K562 (cell line): ENCODE data around the gene MBNL2. TPM values are rescaled to one million over a fixed set of nuclear protein-coding genes. Genes with fewer than 3 reads are reported as not detected.

Experiments used
- ATAC-seq: fragments of 200-7000 bp; cut with Tn5 transposase; 3 replicates; pipeline ENCODE4 v1.9.1; 2020; ENCODE audit warnings: moderate library complexity
- BruUV-seq: library from RNA; stranded (reverse); fragments of 400-500 nt; replicated peaks from 2 replicates; lab custom pipeline; 2021; lab: Mats Ljungman, UMichigan
- CTCF ChIA-PET: fragments of 300-600 bp; formaldehyde crosslinking; extraction: SDS; loops from one replicate; lab custom pipeline; 2021; ENCODE audit warnings: low intra/inter-chr PET ratio; lab: Yijun Ruan, JAX
- POLR2A ChIA-PET: fragments of 300-600, 350-650 bp; sonication (Branson Sonifier 250); formaldehyde crosslinking; extraction: SDS; loops from one replicate; lab custom pipeline; 2021; ENCODE audit warnings: antibody characterized with exemption, inconsistent platforms; lab: Yijun Ruan, JAX
- DNase-seq, 4 experiments: peaks; one replicate each; pipeline versions ENCODE4 v3.0.0 to v3.0.0-alpha.2; 2011 to 2018; ENCODE audit warnings: low spot score in 3 of 4, mixed read lengths in 3 of 4; ENCODE audit errors: extremely low read depth in 1 of 4
- FAIRE-seq: peaks from 2 replicates; lab custom pipeline; 2011; peaks lifted over from hg19 to GRCh38; lab: Jason Lieb, UNC
- H2AFZ ChIP-seq: 2 replicates; pipeline ENCODE4 v1.6.0; 2011; ENCODE audit warnings: low read depth, low read length, control low read depth, inconsistent platforms
- H3K27ac ChIP-seq: fragments of 200-600 bp; 3 replicates; pipeline ENCODE4 v1.8.0; 2011; ENCODE audit warnings: low read depth, mild to moderate bottlenecking, control low read depth, inconsistent platforms, low read length, moderate library complexity, mixed read lengths; ENCODE audit errors: extremely low read depth
- H3K27me3 ChIP-seq, 2 experiments: fragments of 300-600 bp in 1 of 2; 2 replicates in 1 of 2; 3 replicates in 1 of 2; pipeline versions ENCODE4 v1.6.0 to v1.8.0; 2011; ENCODE audit warnings: inconsistent platforms in 2 of 2, low read length in 2 of 2, mild to moderate bottlenecking in 1 of 2, mixed read lengths in 1 of 2, moderate library complexity in 1 of 2; ENCODE audit not compliant: control insufficient read depth in 2 of 2, insufficient read depth in 2 of 2
- H3K36me3 ChIP-seq: fragments of 300-600 bp; 3 replicates; pipeline ENCODE4 v1.8.0; 2011; ENCODE audit warnings: mild to moderate bottlenecking, low read length, inconsistent platforms; ENCODE audit not compliant: control insufficient read depth, insufficient read depth
- H3K4me1 ChIP-seq, 2 experiments: fragments of 200-600 bp in 1 of 2; replicated peaks in 1 of 2; 2 replicates in 1 of 2; 3 replicates in 1 of 2; pipeline versions ENCODE4 v1.5.1 to v1.8.0; 2011; ENCODE audit warnings: inconsistent platforms in 2 of 2, low read length in 2 of 2, mild to moderate bottlenecking in 1 of 2, mixed read lengths in 1 of 2, moderate library complexity in 1 of 2; ENCODE audit not compliant: control insufficient read depth in 2 of 2, insufficient read depth in 2 of 2
- H3K4me2 ChIP-seq: 2 replicates; pipeline ENCODE4 v1.6.1; 2011; ENCODE audit warnings: low read length, control low read depth, inconsistent platforms, mixed read lengths; ENCODE audit not compliant: insufficient read depth
- H3K4me3 ChIP-seq: fragments of 200-600 bp; sonication (generic), shearing (Covaris generic); 2 replicates; pipeline ENCODE4 v1.5.1; 2016; ENCODE audit warnings: control low read depth, inconsistent platforms
- H3K79me2 ChIP-seq: fragments of 200-600 bp; 3 replicates; pipeline ENCODE4 v1.8.0; 2011; ENCODE audit warnings: low read length, inconsistent platforms; ENCODE audit not compliant: control insufficient read depth, insufficient read depth
- H3K9ac ChIP-seq, 2 experiments: 2 replicates each; pipeline versions ENCODE4 v1.6.0 to v1.6.1; 2011; ENCODE audit warnings: low read depth in 2 of 2, low read length in 2 of 2, control low read depth in 1 of 2, inconsistent platforms in 1 of 2, mild to moderate bottlenecking in 1 of 2, mixed read lengths in 1 of 2; ENCODE audit not compliant: insufficient read depth in 1 of 2
- H3K9me1 ChIP-seq: one replicate; pipeline ENCODE4 v1.6.0; 2011; ENCODE audit warnings: inconsistent platforms, mild to moderate bottlenecking, low read length, moderate library complexity; ENCODE audit not compliant: control insufficient read depth, insufficient read depth
- H3K9me3 ChIP-seq: replicated peaks from 2 replicates; pipeline ENCODE4 v1.5.1; 2011; ENCODE audit warnings: low read depth, low read length, inconsistent platforms; ENCODE audit not compliant: control insufficient read depth, insufficient read depth
- H4K20me1 ChIP-seq: replicated peaks from 2 replicates; pipeline ENCODE4 v1.6.1; 2011; ENCODE audit warnings: low read length, inconsistent platforms, mixed read lengths; ENCODE audit not compliant: control insufficient read depth, insufficient read depth
- CEBPB ChIP-seq: fragments of 450-650 bp; IDR thresholded peaks from 2 replicates; pipeline ENCODE4 v1.6.1; 2016; ENCODE audit warnings: missing genetic modification characterization, missing compliant biosample characterization
- ETV6 ChIP-seq, 3 experiments: fragments of 150-350 bp in 1 of 3; sonication (generic) in 1 of 3; formaldehyde crosslinking in 1 of 3; IDR thresholded peaks; 2 replicates each; pipeline versions ENCODE4 v1.6.1 to v1.8.0; 2014 to 2022; ENCODE audit warnings: borderline replicate concordance in 2 of 3, low read depth in 2 of 3, antibody characterized with exemption in 1 of 3, low read length in 1 of 3, mild to moderate bottlenecking in 1 of 3, missing genetic modification reagents in 1 of 3
- FIP1L1 ChIP-seq: fragments of 200-400 bp; formaldehyde crosslinking; IDR thresholded peaks from 2 replicates; pipeline ENCODE4 v1.6.1; 2018; ENCODE audit warnings: mild to moderate bottlenecking, low read depth, low read length; ENCODE audit not compliant: poor library complexity, severe bottlenecking
- JUN ChIP-seq, 2 experiments: sonication (generic) in 1 of 2; formaldehyde crosslinking in 1 of 2; IDR thresholded peaks; 2 replicates each; pipeline versions ENCODE4 v1.6.1 to v1.8.0; 2012 to 2022; ENCODE audit warnings: borderline replicate concordance in 2 of 2, mild to moderate bottlenecking in 2 of 2, improper control_type of control experiment in 1 of 2, low read depth in 1 of 2, low read length in 1 of 2, missing genetic modification reagents in 1 of 2
- SMAD1 ChIP-seq: fragments of 150-350 bp; IDR thresholded peaks from 2 replicates; pipeline ENCODE4 v1.6.1; 2014; ENCODE audit warnings: low read length, low read depth; ENCODE audit not compliant: partially characterized antibody
- SMAD4 ChIP-seq: fragments of 250-450 bp; sonication (Bioruptor Pico); conservative IDR thresholded peaks from 2 replicates; pipeline ENCODE4 v1.8.0; 2021; ENCODE audit warnings: inconsistent platforms, mild to moderate bottlenecking, moderate library complexity
- SMC3 ChIP-seq: conservative IDR thresholded peaks from 2 replicates; pipeline ENCODE4 v1.6.1; 2011; ENCODE audit warnings: low read depth, low read length, improper control_type of control experiment; ENCODE audit not compliant: insufficient read depth
- STAT5B ChIP-seq: fragments of 250-450 bp; sonication (Bioruptor Pico); IDR thresholded peaks from 2 replicates; pipeline ENCODE4 v1.8.0; 2021; ENCODE audit warnings: mild to moderate bottlenecking, inconsistent platforms
- XRCC3 ChIP-seq: fragments of 450-650 bp; IDR thresholded peaks from 2 replicates; pipeline ENCODE4 v1.6.1; 2017; ENCODE audit warnings: mild to moderate bottlenecking, moderate library complexity
- ZBTB1 ChIP-seq: sonication (generic); formaldehyde crosslinking; IDR thresholded peaks from 2 replicates; pipeline ENCODE4 v1.8.1; 2023; ENCODE audit warnings: missing genetic modification reagents, low read depth, mild to moderate bottlenecking, borderline replicate concordance
- ZFP91 ChIP-seq: sonication (generic); formaldehyde crosslinking; IDR thresholded peaks from 2 replicates; pipeline ENCODE4 v1.8.0; 2022; ENCODE audit warnings: mild to moderate bottlenecking, missing genetic modification reagents
- ZKSCAN8 ChIP-seq: fragments of 200-800 bp; sonication (Bioruptor generic); IDR thresholded peaks from 2 replicates; pipeline ENCODE4 v1.6.1; 2016; ENCODE audit warnings: missing genetic modification characterization, missing compliant biosample characterization
- ZNF444 ChIP-seq: fragments of 250-450 bp; sonication (Bioruptor Pico); IDR thresholded peaks from 2 replicates; pipeline ENCODE4 v1.4.0; 2020; ENCODE audit warnings: mild to moderate bottlenecking, moderate library complexity
- ZNF655 ChIP-seq: fragments of 250-450 bp; sonication (Bioruptor Pico); IDR thresholded peaks from 2 replicates; pipeline ENCODE4 v1.5.0; 2021
- WGBS: fragments of 100-300 bp; shearing (Covaris generic); methylation state at CpG from one replicate; pipeline ENCODE4 v1.1.6; 2016; ENCODE audit warnings: low coverage, mixed read lengths; ENCODE audit not compliant: insufficient coverage; ENCODE audit errors: missing lambda C conversion rate; 5-methylcytosine and 5-hydroxymethylcytosine counted together
- in situ Hi-C: fragments of 300-500 bp; cut with MboI; formaldehyde crosslinking; loops from 4 replicates; pipeline ENCODE4 v1.15.0; 2018; ENCODE audit warnings: inconsistent platforms, mixed read lengths
- intact Hi-C: fragments of 100-400 bp; cut with micrococcal nuclease; formaldehyde crosslinking; loops from 2 replicates; pipeline ENCODE4 v1.14.2; 2022
- polyA plus RNA-seq, 8 experiments: library from polyadenylated mRNA; depleted of rRNA in 4 of 8; stranded (reverse) in 5 of 8; unstranded in 3 of 8; fragments of >200 nt; fragmentation: Nextera tagmentation in 2 of 8; fragmentation: Illumina TruSeq in 1 of 8; extraction: Ambion mirVana in 2 of 8; extraction: Trizol in 1 of 8; gene quantifications; 2 replicates each; pipeline versions ENCODE4 v1.2.1 to v1.2.3, GENCODE V29; 2011 to 2014; ENCODE audit warnings: inconsistent platforms in 1 of 8, missing spikeins in 1 of 8
- total RNA-seq, 7 experiments: library from RNA; depleted of rRNA in 6 of 7; stranded (reverse); fragments of >200 nt in 6 of 7; fragmentation: Illumina TruSeq in 2 of 7; extraction: Trizol in 2 of 7; gene quantifications; 2 replicates each; pipeline versions ENCODE4 v1.2.1 to v1.2.3, GENCODE V29; 2011 to 2021; ENCODE audit warnings: low replicate concordance in 1 of 7

The MBNL2 gene
- total and polyA plus RNA-seq, 9 of the 15 experiments (the other 6 are each of a cell fraction or from before 2014, with no cell fraction given) = 7.0 to 24.8 (median 13.8) TPM

GRCh38 chr13:97321616-97322321, 99.6 kb downstream of the MBNL2 start:
- intact Hi-C loops = no loop called here
- WGBS = 82% methylated on average over 7 of the region's 7 CpGs
- DNase-seq = no peak
- Histone ChIP-seq H3K4me2 (no peak overlapping the region), H3K9ac (no peak overlapping the region), H3K36me3 (no peaks in the 10 kb centered on the region), H4K20me1 (peaks cover 24% of the 10 kb centered on the region), H3K4me1 (peaks cover 0 to 4% of the 10 kb centered on the region in 2 experiments; a peak in 2 of 5 replicates), H3K4me3 (no peak overlapping the region), H3K79me2 (peaks cover 18% of the 10 kb centered on the region; the same call in 2 of the 3 replicates), H3K27ac (no peak overlapping the region)
- in situ Hi-C loops = no loop called here
- no peak for ATAC-seq
- no TSS peak for BruUV-seq
- TF ChIP-seq ZKSCAN8 = no peak
- no peak for TF ChIP-seq STAT5B (CRISPR knock-in tag)
- TF ChIP-seq CEBPB (tag) = no peak
- no peak for TF ChIP-seq SMAD4 (CRISPR knock-in tag)
- TF ChIP-seq SMAD1 = no peak
- no peak for TF ChIP-seq ZNF444
- no peak for TF ChIP-seq ETV6 (IDR thresholded peaks at IDR 0.05; ENCODE audit: borderline replicate concordance in 1 of 2, low read depth in 2 of 2, low read length in 1 of 2)
- TF ChIP-seq ETV6 (CRISPR knock-in tag; IDR thresholded peaks at IDR 0.05; ENCODE audit: borderline replicate concordance) = no peak
- TF ChIP-seq SMC3 = no peak
- TF ChIP-seq ZFP91 (CRISPR knock-in tag) = no peak
- no peak for TF ChIP-seq ZNF655
- TF ChIP-seq JUN (IDR thresholded peaks at IDR 0.05; ENCODE audit: borderline replicate concordance, low read depth, low read length) = no peak
- no peak for TF ChIP-seq JUN (CRISPR knock-in tag; IDR thresholded peaks at IDR 0.05; ENCODE audit: borderline replicate concordance)
- TF ChIP-seq XRCC3 = no peak
- no peak for TF ChIP-seq FIP1L1
- no peak for TF ChIP-seq ZBTB1 (CRISPR knock-in tag)
- TF ChIP-seq, all 486 proteins: peak for 0
- Histone ChIP-seq H3K9me3 (no peaks in the 10 kb centered on the region), H3K9me1 (no peaks in the 10 kb centered on the region), H3K27me3 (no peaks in the 10 kb centered on the region), H2AFZ (no peak overlapping the region)
- ChIA-PET POLR2A (interaction anchor here (1.4 kb wide), 1 partner anchor 10 kb away, joined by 3 read pairs; no protein-coding TSS in a partner anchor), CTCF (no interaction called here)
- FAIRE-seq = no peak
